Measurements from ENCODE around the gene NCKAP5. TPM values are rescaled to one million over a fixed set of nuclear protein-coding genes. Genes with fewer than 3 reads are reported as not detected.

The NCKAP5 gene
- total RNA-seq, 3 donors from 2014 or later (not counting 1 experiment from before 2014, with no cell fraction given) = 0.12 to 0.20 TPM; not detected in 1

DNA sequence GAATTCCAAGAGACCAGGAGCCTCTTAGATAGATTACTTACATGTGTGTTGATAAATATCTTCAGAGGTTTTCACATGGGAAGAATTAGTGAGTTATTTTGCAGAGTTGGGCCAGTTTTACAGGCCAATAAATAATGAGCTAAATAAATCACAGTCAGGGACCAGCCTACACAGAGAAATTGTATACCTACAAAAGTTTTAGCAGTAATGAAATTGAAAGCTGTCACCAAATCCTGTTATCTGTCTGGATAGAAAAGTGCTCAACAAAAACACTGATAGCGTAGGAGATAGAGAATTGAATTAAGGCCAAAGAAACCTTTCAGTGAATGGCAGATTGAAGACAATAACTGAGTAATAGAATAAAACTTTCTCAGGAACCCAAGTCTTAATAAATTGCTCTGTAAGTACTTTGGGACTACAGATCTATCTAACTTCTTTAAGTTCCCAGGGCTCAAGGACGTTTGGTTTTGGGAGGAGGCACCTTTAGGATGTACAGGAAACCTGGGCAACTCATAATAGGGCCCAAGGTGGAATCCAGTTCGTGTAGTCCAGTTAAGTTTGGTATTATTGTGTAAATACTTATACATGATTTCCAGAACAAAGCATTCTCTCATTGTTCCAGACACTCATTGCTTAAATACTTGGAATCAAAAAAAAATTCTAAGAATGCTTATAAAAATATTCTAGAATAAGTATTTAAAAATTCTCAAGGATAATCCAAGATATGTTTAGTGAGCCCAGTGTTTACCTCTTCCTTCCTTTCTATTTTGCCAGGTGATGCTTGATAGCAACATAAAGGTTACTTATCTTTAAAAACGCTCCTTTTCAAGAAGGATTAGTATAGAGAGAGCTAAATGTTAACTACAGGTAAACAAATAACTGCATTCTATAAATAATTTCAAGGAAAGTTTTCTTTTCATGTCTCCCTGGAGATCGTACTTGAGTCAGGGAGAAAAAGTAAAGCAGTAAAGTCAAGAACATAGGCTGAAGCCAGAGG is 134.5 kb downstream of the NCKAP5 start:
- Mint-ChIP-seq H3K9me3 (peaks cover 7% of the 10 kb centered on the region in 2 donors), H3K27ac (no peak overlapping the region), H3K4me3 (no peak overlapping the region), H3K4me1 (no peaks in the 10 kb centered on the region), H3K27me3 (ENCODE audit: low read depth in 2 of 2) (no peaks in the 10 kb centered on the region), H3K36me3 (no peaks in the 10 kb centered on the region)
- Histone ChIP-seq H3K4me3 (ENCODE audit: low read length) (no peak overlapping the region), H3K4me1 (ENCODE audit: control insufficient read depth, insufficient read depth, low read length) (no peaks in the 10 kb centered on the region), H3K36me3 (ENCODE audit: control insufficient read depth, insufficient read depth, low read length) (no peaks in the 10 kb centered on the region), H3K27ac (ENCODE audit: low read length) (no peak overlapping the region), H3K9me3 (ENCODE audit: control insufficient read depth, insufficient read depth, low read length) (no peaks in the 10 kb centered on the region), H3K27me3 (ENCODE audit: control insufficient read depth, insufficient read depth, low read length) (no peaks in the 10 kb centered on the region)
- DNase-seq (no peak), ATAC-seq (no peak)
- TF ChIP-seq, protein P1, sequence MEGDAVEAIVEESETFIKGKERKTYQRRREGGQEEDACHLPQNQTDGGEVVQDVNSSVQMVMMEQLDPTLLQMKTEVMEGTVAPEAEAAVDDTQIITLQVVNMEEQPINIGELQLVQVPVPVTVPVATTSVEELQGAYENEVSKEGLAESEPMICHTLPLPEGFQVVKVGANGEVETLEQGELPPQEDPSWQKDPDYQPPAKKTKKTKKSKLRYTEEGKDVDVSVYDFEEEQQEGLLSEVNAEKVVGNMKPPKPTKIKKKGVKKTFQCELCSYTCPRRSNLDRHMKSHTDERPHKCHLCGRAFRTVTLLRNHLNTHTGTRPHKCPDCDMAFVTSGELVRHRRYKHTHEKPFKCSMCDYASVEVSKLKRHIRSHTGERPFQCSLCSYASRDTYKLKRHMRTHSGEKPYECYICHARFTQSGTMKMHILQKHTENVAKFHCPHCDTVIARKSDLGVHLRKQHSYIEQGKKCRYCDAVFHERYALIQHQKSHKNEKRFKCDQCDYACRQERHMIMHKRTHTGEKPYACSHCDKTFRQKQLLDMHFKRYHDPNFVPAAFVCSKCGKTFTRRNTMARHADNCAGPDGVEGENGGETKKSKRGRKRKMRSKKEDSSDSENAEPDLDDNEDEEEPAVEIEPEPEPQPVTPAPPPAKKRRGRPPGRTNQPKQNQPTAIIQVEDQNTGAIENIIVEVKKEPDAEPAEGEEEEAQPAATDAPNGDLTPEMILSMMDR (IDR thresholded peaks at IDR 0.05) = no peak
- intact Hi-C loops (cut with micrococcal nuclease) = no loop called here
- WGBS (ENCODE audit: insufficient coverage) = 62% methylated on average over 3 of the region's 5 CpGs

DNA sequence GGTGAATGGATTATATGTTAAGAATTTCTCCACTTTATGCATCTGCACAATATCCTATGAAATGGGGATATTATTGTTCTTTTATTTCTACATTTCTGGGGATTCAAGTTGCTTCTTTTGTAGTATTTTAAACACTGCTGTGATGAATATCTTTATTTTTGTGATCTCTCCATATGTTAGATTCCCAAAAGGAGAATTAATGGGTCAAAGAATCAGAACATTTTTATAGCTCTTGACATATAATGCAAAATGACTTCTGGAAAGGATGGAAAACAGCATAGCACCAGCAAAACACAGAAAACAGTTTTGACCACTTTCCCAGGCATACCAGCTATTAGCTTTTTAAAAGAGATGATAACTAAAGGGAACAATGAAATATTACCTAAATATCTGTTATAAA is 135.5 kb downstream of the NCKAP5 start:
- H3K36me3 Mint-ChIP-seq = no peaks in the 10 kb centered on the region
- H3K4me3 Mint-ChIP-seq = no peak overlapping the region
- H3K27me3 ChIP-seq (ENCODE audit: control insufficient read depth, insufficient read depth, low read length) = no peaks in the 10 kb centered on the region
- no peak overlapping the region for H3K4me3 ChIP-seq (ENCODE audit: low read length)
- H3K27ac Mint-ChIP-seq = no peak overlapping the region
- H3K9me3 Mint-ChIP-seq = peaks cover 7% of the 10 kb centered on the region in 2 donors
- no peaks in the 10 kb centered on the region for H3K4me1 Mint-ChIP-seq
- TF ChIP-seq, protein P1 (IDR thresholded peaks at IDR 0.05) = no peak
- DNase-seq (no peak), ATAC-seq (no peak)
- H3K9me3 ChIP-seq (ENCODE audit: control insufficient read depth, insufficient read depth, low read length) = no peaks in the 10 kb centered on the region
- no peaks in the 10 kb centered on the region for H3K36me3 ChIP-seq (ENCODE audit: control insufficient read depth, insufficient read depth, low read length)
- no peaks in the 10 kb centered on the region for H3K4me1 ChIP-seq (ENCODE audit: control insufficient read depth, insufficient read depth, low read length)
- H3K27me3 Mint-ChIP-seq (ENCODE audit: low read depth in 2 of 2) = no peaks in the 10 kb centered on the region
- H3K27ac ChIP-seq (ENCODE audit: low read length) = no peak overlapping the region
- intact Hi-C loops (cut with micrococcal nuclease) = no loop called here

DNA sequence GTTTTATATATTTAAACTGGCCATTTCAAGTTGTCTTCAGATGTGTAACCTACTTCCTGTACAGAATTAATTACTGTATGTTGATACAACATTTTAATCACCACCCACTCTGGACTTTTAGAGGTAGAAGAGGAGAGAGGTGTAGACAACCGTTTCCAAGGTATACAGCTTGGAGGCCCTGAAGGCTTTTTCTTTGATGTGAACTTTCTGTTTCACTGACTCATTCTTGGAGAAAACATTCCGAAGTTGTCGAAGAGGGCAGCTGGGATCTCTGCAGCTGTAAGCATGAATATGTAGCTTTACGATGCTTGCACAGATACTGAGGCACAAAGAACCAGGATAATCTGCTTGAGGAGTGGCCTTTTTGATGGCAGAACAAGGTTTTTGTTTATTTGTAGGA is 137.0 kb downstream of the NCKAP5 start:
- H3K9me3 Mint-ChIP-seq = peaks cover 7% of the 10 kb centered on the region in 2 donors
- no peak overlapping the region for H3K4me3 Mint-ChIP-seq
- H3K4me1 Mint-ChIP-seq = no peaks in the 10 kb centered on the region
- intact Hi-C loops (cut with micrococcal nuclease) = no loop called here
- 84% methylated on average over 4 of the region's 4 CpGs for WGBS (ENCODE audit: insufficient coverage)
- Histone ChIP-seq H3K4me3 (ENCODE audit: low read length) (no peak overlapping the region), H3K27ac (ENCODE audit: low read length) (no peak overlapping the region), H3K4me1 (ENCODE audit: control insufficient read depth, insufficient read depth, low read length) (no peaks in the 10 kb centered on the region), H3K27me3 (ENCODE audit: control insufficient read depth, insufficient read depth, low read length) (no peaks in the 10 kb centered on the region), H3K36me3 (ENCODE audit: control insufficient read depth, insufficient read depth, low read length) (no peaks in the 10 kb centered on the region), H3K9me3 (ENCODE audit: control insufficient read depth, insufficient read depth, low read length) (no peaks in the 10 kb centered on the region)
- H3K36me3 Mint-ChIP-seq = no peaks in the 10 kb centered on the region
- TF ChIP-seq, protein P1 (IDR thresholded peaks at IDR 0.05) = no peak
- no peak overlapping the region for H3K27ac Mint-ChIP-seq
- no peaks in the 10 kb centered on the region for H3K27me3 Mint-ChIP-seq (ENCODE audit: low read depth in 2 of 2)
- DNase-seq = no peak
- ATAC-seq = no peak
